Fibroblast of lung (primary cell): ENCODE data around the gene BAIAP2.

Experiments
- EZH2 ChIP-seq: IDR thresholded peaks from 2 replicates; pipeline ENCODE4 v1.5.1; 2012; ENCODE audit warnings: low read length, control low read depth, mild to moderate bottlenecking; ENCODE audit errors: missing control alignments
- TF ChIP-seq, protein P1 (sequence below), 2 donors: IDR thresholded peaks in 1 of 2; conservative IDR thresholded peaks in 1 of 2; 1 replicate in 1 of 2; 2 replicates in 1 of 2; pipeline ENCODE4 v1.5.1; 2011 to 2012; ENCODE audit warnings: low read length in 2 of 2, control low read depth in 1 of 2, inconsistent platforms in 1 of 2, low read depth in 1 of 2, mild to moderate bottlenecking in 1 of 2

DNA sequence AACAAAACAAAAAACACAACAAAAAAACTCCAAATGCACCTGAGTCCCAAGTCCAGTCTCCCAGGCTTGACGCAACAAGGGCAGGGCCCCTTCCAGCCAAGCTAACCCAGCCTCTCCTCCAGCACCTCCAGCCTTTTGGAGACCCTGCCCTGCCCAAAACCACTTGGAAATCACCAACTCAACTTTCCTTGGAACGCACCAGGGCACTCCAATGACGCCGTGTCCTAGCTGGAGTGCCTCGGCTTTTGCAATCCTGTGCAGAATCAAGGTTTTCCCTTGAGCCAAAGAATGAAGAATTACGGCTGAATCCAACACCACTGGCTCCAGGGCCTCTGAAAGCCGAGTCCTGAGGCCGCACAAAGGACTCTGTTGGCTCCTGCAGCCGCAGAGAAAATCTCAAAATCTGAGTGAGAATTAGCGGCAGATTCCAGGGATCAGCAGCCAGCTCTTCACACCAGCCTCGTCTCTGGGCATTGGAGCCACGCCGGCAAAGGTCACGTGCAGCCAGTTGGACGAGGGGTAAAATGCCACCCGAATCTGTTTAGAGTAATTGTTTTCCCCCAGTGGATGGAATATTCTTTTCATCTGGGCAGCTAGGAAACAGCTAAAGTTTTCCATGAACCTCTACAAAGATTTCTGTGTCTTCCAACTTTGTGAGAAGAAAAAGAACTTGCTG, 9.7 kb upstream of the BAIAP2 start:
- TF ChIP-seq, protein P1, sequence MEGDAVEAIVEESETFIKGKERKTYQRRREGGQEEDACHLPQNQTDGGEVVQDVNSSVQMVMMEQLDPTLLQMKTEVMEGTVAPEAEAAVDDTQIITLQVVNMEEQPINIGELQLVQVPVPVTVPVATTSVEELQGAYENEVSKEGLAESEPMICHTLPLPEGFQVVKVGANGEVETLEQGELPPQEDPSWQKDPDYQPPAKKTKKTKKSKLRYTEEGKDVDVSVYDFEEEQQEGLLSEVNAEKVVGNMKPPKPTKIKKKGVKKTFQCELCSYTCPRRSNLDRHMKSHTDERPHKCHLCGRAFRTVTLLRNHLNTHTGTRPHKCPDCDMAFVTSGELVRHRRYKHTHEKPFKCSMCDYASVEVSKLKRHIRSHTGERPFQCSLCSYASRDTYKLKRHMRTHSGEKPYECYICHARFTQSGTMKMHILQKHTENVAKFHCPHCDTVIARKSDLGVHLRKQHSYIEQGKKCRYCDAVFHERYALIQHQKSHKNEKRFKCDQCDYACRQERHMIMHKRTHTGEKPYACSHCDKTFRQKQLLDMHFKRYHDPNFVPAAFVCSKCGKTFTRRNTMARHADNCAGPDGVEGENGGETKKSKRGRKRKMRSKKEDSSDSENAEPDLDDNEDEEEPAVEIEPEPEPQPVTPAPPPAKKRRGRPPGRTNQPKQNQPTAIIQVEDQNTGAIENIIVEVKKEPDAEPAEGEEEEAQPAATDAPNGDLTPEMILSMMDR (conservative IDR thresholded peaks at IDR 0.05 in 1 of 2, IDR thresholded peaks at IDR 0.05 in 1 of 2; ENCODE audit: low read depth in 1 of 2, low read length in 2 of 2): no peak
- no peak for TF ChIP-seq EZH2
